ENCODE data around the gene PLCL1.
A peak's percentile ranks its signal among the peaks of the same experiment; 100 is the strongest.

PLCL1 gene

DNA sequence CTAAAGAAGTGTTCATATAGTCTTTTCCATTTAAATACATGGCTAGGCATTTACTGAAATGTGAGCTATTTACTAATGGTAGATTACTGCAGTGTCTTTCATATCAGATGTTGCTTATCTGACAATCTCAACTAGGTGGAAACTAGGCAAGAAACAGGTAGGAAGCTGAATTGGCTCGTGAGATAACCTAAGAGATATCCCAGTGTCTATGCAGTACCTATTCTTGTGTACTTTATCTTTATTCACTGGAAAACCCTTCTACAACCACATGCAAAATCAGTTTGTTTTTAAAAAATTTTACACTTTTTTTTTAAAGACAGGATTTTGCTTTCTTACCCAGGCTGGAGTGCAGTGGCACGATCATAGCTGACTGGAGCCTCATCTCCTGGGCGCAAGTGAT is 63.8 kb downstream of the PLCL1 start (continued):
- TF ChIP-seq ZC3H10 (CRISPR knock-in tag; IDR thresholded peaks at IDR 0.05): no peak
- no peak for TF ChIP-seq TOX (CRISPR knock-in tag; IDR thresholded peaks at IDR 0.05; ENCODE audit: borderline replicate concordance)
- TF ChIP-seq, protein P1, sequence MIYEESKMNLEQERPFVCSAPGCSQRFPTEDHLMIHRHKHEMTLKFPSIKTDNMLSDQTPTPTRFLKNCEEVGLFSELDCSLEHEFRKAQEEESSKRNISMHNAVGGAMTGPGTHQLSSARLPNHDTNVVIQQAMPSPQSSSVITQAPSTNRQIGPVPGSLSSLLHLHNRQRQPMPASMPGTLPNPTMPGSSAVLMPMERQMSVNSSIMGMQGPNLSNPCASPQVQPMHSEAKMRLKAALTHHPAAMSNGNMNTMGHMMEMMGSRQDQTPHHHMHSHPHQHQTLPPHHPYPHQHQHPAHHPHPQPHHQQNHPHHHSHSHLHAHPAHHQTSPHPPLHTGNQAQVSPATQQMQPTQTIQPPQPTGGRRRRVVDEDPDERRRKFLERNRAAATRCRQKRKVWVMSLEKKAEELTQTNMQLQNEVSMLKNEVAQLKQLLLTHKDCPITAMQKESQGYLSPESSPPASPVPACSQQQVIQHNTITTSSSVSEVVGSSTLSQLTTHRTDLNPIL (CRISPR knock-in tag; IDR thresholded peaks at IDR 0.05; ENCODE audit: low read depth): no peak
- TF ChIP-seq POU6F1 (CRISPR knock-in tag; IDR thresholded peaks at IDR 0.05; ENCODE audit: borderline replicate concordance, low read depth): no peak
- TF ChIP-seq ISL1 (CRISPR knock-in tag; IDR thresholded peaks at IDR 0.05): no peak

- no peak for TF ChIP-seq BACH2 (CRISPR knock-in tag; IDR thresholded peaks at IDR 0.05; ENCODE audit: borderline replicate concordance)
- no peak for TF ChIP-seq RARB (CRISPR knock-in tag; IDR thresholded peaks at IDR 0.05)
- TF ChIP-seq ARNTL (CRISPR knock-in tag; IDR thresholded peaks at IDR 0.05; ENCODE audit: borderline replicate concordance, low read depth): no peak
- no peak for TF ChIP-seq TOX (CRISPR knock-in tag; IDR thresholded peaks at IDR 0.05; ENCODE audit: borderline replicate concordance)
- no peak for TF ChIP-seq ISL1 (CRISPR knock-in tag; IDR thresholded peaks at IDR 0.05)
- no peak for TF ChIP-seq TCF4 (CRISPR knock-in tag; IDR thresholded peaks at IDR 0.05; ENCODE audit: borderline replicate concordance)
- TF ChIP-seq OSR1 (CRISPR knock-in tag; IDR thresholded peaks at IDR 0.05): no peak
- TF ChIP-seq ESRRG (CRISPR knock-in tag; IDR thresholded peaks at IDR 0.05): no peak
- TF ChIP-seq PATZ1 (CRISPR knock-in tag; IDR thresholded peaks at IDR 0.05; ENCODE audit: borderline replicate concordance): no peak
- TF ChIP-seq TSHZ2 (CRISPR knock-in tag; IDR thresholded peaks at IDR 0.05): no peak
- TF ChIP-seq ZNF565 (CRISPR knock-in tag; conservative IDR thresholded peaks at IDR 0.05; ENCODE audit: low read depth): no peak
- TF ChIP-seq CSRNP3 (CRISPR knock-in tag; IDR thresholded peaks at IDR 0.05): no peak
- no peak for TF ChIP-seq PPARA (CRISPR knock-in tag; IDR thresholded peaks at IDR 0.05; ENCODE audit: borderline replicate concordance)
- TF ChIP-seq ZNF70 (CRISPR knock-in tag; IDR thresholded peaks at IDR 0.05): no peak
- no peak for TF ChIP-seq GLIS3 (CRISPR knock-in tag; IDR thresholded peaks at IDR 0.05)
- TF ChIP-seq, protein P1 (CRISPR knock-in tag; IDR thresholded peaks at IDR 0.05; ENCODE audit: low read depth): no peak
- TF ChIP-seq ZFP3 (CRISPR knock-in tag; IDR thresholded peaks at IDR 0.05): no peak
- TF ChIP-seq ZFP30 (CRISPR knock-in tag; IDR thresholded peaks at IDR 0.05): no peak
- TF ChIP-seq ZNF8 (CRISPR knock-in tag; IDR thresholded peaks at IDR 0.05): no peak
- no peak for TF ChIP-seq ZC3H10 (CRISPR knock-in tag; IDR thresholded peaks at IDR 0.05)
- peak; percentile 58 for ATAC-seq
These were observed 64.6 kb downstream of the PLCL1 start for GRCh38 chr2:197869041-197869440.

Measured in SK-N-SH treated with all-trans-retinoic acid at 6 μM for 48 hours (cell line).